ENCODE results near the gene SMIM11.
"Not testable (repeated sequence)": the region's sequence is repeated elsewhere in the genome, so short reads cannot be mapped to it uniquely, and the experiment has no call there.

- not testable (repeated sequence) for TF ChIP-seq CTCF, POLR2A (IDR thresholded peaks at IDR 0.05)
Measured at GRCh38 chr21:34406102-34406501, 30.8 kb downstream of the SMIM11 start.

Measured in esophagus squamous epithelium (tissue), 4 donors.